NCI-H82 treated with DMSO at 0.1 percent for 48 hours (cell line): ENCODE data around the gene SEMA3C.

Experiments
- DNase-seq: peaks from one replicate; lab custom pipeline; 2025; ENCODE audit not compliant: unreplicated experiment; lab: John Stamatoyannopoulos, UW

SEMA3C gene

DNA sequence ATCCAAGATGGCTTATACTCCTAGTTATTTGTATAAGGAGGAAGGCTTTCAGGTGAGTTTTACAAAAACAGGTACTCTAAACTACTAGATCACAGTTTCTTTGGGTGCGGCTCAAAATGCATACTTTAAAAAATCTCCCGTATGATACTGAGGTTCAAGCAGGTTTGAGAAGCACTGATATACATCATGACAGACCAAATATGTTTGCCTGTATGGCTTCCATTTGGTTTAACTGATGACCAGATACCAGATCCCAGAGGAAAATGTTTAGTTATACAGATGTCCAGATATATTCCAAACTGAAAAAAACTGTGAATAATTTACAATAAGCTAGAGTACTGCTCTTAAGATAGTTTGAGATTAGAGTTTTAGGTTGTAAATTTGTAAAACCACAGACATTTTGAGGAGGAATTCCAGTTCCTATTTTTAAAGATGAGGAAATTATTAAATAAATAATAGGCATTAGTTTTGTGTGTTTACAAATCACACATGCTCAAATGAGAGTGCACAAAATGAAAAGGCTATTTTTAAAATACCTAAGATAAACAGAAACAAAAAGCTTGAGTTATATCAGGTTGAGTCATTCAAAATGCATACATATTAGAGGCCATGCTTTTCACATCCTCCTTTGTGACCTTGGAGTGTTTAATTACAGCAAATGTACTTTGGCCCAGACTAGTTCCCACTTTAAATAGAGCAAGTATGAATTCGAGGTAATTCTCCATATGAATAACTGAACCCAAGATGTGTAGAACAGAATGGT lies 60.5 kb downstream of the SEMA3C start:
- DNase-seq = no peak

DNA sequence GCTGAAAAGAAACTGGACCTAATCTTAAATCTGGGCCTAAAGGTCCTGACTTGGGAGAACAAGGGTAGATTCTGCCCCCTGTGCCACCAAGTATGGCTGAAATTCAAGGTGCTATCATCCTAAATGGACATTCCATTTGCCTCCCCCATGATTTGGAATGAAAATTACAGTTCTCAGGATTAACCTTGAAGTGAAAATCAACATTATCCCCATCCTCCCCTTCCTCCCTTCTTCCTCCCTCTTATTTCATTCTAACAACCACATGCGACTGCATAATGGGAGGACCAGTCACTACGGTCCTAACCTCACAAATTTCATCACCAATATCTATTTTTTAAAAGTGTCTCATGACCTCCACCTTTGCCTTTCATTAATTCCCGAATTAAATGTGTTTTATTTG lies 62.1 kb downstream of the SEMA3C start:
- no peak for DNase-seq

DNA sequence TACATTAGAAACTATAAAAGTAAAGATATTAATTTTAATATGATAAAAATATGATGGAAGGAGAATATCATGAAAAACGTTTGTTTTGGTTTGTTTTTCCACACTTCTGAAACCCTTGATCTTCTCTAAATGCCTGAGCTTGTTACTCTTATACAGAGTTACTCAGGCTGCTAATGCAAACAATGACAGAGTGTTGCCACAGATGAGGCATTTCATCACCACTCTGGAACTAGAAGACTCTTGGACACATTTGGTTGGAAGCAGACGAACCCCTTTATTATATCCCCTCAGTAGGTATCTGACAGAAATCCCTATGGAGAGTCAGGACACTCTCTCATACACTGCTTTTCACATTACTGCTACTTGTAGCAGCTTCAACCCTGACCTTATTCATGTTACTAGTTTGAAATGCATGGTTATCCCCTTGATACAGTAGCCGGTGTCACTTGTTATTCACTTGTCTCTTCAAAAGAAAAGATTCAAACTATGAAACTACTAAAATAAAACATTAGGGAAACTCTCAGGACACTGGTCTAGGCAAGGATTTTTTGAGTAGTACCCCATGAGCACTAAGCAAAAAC lies 66.9 kb downstream of the SEMA3C start:
- DNase-seq = no peak

DNA sequence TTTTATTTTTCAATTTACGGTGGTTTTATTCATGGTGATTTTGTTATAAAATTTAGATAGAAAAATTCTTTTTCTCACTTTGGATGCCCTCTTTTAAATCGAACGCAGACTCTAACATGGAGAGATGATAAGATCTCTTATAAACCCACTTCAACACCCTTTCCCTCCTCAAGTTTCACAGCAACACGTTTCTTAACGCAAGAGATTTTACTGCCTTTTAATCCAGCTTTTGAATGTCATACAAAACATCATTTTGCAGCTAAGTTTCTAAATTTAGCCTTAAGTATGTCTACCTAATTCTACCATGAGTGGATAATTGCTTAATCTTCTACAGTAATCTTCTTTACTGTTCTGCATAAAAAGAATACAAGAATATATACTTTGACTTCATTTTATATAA lies 70.0 kb downstream of the SEMA3C start:
- peak; percentile 92 for DNase-seq

DNA sequence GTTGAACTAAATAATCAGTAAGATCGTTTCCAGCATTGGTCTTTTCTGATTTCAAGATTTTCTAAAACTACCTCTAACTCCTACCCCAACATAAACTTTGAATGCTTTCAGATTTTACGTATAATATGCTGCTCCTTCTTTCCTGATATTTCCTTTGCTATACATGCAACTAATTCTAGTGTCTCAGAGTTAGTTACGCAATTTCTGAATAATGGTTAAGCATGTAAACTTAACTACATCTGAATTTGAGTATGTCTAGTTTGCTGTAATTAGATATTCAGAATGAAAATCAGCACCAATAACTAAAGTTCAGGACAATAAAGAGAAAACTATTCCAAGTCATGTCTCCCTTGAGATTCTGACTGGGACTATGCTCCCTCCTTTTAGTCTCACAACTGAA lies 71.0 kb downstream of the SEMA3C start:
- no peak for DNase-seq

DNA sequence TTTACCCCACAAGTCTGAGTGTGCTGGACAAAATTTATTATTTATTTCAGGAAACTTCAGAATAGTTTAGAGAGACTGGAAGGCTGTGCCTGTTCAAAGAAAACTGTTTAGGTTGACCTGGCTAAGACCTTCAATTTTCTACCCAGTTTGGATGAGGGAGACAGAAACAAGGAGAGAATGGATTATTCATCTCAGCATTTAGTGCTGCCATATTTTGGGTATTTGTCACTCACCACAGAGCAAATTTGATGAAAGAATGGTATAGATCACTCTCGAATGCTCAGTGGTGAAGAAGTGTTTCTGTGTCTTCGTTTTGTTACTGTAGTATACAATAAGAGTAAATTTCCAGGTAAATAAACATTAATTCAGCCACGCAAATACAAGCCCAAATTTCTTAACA lies 71.8 kb downstream of the SEMA3C start:
- no peak for DNase-seq

DNA sequence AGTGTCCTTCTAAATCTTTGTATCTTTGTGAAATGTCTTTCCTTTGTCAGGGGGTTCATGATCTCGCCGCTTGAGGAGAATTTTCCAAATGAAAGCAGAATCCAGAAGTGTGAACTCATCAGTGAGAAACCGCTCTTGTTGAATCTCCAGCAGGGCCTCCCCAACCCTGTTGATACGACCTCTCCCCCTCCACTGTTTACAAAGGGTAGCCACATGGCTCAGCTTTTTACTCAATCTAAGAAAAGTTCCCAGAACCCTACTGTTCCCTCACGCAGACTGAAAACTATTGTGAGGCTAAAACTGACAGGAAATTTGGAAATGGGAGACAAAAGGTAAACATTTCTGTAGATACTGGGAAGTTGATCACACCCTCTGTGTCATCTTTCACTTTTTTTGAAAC lies 73.9 kb downstream of the SEMA3C start:
- no peak for DNase-seq

DNA sequence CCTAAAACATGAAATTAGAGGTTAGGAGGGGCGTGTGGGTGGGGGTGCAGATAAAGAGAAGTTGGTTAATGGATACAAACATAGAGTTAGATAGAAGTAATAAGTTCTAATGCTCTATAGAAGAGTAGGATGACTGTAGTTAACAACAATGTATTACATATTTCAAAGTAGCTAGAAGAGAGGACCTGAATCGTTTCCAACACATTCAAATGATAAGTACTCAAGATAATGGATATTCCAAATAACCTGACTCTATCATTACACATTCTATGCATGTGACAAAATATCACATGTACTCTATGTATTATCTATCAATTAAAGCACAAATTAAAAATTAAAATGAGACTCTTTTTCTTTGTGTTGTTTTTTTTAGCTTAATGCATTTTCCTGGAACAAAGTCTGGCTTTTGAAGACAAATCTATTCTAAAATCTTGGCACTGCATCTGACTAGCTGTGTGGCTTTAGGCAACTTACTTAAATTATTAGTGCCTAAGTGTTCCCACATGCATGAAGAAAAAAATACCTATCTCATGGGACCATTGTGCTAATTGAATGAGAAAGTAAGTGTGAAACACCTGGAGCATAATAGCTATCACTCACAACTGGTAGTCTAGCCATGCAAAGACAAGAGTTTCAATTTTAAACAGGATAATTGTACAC lies 75.7 kb downstream of the SEMA3C start:
- no peak for DNase-seq

DNA sequence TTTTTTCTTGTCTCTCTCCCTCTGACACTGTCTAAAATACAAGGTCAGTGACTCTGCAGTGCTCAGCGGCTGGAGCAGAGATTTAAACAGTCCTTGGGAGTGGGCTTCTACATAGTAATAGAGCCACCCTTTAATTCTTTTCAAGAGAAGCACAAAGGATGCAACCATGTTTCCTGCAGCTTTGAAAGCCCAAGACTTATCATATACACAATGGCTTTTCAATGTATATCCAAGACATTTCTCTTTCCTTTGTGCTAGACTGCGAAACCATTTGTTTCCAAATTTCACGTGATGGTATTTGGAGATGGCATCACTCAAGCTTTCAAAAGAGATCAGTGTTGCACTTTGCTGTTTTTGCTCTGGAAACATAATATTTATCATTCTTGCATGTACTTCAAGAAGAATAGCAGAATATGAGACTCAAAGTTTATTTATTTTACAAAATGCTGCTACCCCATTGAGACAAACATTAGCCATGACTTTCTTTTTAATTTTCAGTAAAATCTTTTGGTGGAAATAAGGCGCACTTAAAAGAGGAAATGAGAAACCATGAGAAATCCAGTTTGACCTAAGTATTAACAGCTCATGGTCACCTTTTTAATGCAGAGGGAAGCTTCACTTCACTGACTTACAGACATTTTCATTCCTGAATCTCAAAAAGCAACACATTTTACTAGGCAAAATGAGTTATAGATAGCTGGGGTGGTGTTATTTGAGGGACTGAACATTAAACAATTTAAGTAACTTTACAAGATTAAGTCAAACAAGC lies 76.6 kb downstream of the SEMA3C start:
- no peak for DNase-seq

DNA sequence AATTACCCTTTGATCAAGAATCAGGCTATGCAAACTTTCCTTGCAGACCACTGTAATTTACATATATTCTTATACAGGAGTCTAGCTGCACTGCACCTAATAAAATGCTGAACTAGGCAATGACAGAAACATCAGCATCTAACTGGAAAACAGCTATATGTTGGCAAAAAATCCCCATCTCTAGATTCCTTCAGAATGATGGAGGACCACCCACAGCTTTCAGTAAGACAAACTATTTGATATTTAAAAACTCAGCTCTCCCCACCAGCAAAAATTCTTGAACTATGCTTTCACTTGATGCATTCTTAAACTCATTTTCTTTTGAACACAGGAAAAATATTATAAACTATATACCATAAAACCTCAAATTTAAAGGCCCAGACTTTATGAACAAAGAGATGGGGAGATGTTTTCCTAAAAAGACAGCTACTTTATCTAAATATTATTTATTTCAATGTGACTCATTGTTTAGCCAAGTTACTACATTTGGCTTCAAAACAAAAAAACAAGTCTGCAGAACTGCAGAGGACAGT lies 77.4 kb downstream of the SEMA3C start:
- no peak for DNase-seq

DNA sequence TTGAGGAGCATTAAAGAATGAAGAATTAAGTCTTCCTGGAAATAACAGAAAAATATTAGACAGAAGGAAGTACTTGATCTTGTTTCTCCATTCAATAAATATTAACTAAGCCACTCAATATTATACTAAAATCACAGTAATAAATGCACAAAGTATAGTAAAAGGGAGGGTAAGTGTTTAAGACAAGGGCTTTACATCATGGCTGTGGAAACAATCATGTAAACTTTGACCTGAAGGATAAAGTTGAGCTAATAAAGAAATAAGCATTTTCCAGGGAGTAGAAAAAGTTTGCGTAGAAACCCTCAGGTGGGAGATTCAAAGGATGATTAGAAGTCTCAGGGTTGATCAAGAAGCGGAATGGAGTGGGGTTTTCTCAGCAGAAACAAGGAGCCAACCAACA lies 78.2 kb downstream of the SEMA3C start:
- no peak for DNase-seq

DNA sequence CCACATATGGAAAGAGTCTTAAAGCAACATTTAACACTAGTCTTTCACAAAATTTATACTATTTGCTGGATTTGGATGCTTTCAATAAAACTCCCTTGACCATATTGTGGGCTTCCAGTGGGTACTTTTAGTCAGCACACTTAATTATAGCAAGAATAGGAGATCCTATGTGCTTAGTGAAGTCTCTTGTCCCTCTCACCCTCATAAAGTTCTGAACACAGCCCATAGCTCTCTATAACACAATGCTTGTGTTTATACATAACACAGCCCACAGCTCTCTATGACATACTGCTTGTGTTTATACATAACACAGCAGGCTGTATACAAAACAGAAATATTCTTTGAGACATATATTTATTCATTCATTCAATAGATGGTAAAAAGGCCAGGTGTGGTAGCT lies 79.0 kb downstream of the SEMA3C start:
- no peak for DNase-seq

DNA sequence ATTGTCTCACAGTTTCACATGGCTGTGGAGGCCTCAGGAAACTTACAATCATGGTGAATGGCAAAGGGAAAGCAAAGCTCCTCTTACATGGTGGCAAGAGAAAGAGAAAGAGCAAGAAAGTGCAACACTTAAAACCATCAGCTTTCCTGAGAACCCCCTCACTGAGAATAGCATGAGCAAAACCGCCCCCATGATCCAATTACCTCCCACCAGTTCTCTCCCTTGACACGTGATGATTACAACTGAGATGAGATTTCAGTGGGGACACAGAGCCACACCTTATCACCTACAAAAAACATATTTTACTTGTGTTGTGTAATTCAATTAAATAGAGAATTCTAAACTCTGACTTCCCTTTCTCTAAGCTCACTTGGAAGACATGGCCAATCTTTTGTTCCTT lies 80.2 kb downstream of the SEMA3C start:
- peak; percentile 37 for DNase-seq

DNA sequence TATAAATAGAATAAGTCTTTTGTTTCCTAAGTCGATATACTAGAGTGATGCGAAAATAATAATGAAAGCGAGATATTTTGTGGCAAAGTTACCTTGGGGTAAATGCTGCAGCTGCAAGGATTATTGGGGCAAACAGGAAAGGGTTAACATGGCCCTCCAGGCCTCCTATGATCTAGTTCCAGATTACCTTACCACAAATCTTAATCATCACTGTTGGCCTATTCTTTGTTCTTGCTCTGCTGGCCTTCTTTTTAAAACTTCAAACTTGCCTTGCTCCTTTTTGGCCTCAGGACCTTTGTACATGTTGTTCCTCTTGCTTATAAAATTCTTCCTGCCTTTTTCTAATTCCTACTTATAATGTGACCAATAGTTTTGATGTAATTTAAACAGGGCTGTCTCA lies 81.5 kb downstream of the SEMA3C start:
- no peak for DNase-seq

DNA sequence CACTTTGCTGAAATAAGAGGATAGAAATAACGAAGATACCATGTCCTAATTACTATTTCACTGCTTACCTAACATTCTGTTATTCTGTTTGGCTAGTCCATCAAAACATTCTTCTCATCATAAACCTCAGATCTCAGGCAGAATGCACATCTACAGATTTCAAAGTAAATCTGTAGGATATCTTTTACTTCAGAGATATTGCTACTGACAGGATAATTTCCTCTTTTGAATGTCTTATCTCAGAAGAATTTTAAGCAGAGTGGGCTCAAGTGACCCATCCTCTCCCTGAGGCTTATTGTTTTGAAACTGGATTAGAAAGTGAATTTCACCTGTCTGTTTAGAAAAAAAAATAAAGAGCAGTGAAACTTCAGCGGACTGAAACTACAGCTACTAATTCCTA lies 83.6 kb downstream of the SEMA3C start:
- peak; percentile 25 for DNase-seq

DNA sequence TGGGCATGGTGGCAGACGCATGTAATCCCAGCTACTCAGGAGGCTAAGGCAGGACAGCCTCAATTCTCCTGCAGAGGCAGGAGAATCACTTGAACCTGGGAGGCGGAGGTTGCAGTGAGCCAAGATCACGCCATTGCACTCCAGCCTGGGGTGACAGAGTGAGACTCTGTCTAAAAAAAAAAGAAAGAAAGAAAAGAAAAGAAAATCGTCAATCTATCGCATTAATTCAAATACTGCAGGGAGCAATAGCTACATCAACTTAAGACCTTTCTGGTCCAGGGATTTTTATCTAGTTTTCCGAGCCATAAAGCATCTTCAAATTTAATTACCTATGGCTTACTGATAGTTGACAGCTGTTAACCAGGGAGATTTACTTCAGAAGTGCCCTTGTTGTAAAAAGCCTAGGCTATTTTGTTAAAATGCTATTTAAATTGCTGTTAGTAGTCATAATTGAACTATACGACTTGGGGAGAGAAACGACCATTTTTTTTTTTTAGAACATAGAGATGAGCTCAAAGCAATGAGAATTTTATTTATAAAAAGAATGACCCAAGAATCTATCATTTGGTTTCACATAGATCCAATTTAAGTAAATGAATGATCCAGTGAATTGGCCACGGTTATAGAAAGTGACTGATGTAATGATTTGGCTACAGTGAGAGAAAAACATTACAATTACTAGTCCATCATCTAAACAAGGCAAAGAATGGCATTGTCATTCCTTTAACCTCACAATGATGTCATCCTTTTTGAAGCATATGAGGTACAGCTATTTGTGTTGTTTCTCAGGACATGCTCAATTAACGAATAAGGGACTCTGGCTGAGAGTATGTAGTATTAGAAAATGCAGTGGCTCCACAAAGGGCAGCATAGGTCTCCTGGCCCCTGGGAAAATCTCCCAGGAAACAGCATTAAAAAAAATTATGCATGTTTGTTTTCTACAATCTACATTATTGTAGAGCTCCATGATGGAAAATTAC lies 85.3 kb downstream of the SEMA3C start:
- DNase-seq = peak; percentile 94

DNA sequence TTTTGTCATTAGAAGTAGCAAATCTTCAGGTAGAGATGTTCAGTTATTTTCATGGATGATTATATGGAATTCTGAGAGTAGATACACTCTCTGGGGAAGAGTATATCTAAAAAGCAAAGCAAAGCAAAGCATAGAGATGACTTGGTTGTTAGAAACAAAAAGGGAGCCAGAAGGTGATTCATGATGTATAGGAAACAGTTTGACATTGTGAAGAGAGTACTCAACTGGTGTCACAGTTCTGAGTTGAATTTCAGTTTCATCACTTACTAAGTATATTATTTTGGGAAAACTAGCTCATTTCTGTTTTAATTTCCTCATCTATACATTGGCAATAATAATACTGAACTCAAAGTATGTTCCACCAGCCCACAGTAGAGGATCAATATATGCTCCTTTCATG lies 86.8 kb downstream of the SEMA3C start:
- no peak for DNase-seq

DNA sequence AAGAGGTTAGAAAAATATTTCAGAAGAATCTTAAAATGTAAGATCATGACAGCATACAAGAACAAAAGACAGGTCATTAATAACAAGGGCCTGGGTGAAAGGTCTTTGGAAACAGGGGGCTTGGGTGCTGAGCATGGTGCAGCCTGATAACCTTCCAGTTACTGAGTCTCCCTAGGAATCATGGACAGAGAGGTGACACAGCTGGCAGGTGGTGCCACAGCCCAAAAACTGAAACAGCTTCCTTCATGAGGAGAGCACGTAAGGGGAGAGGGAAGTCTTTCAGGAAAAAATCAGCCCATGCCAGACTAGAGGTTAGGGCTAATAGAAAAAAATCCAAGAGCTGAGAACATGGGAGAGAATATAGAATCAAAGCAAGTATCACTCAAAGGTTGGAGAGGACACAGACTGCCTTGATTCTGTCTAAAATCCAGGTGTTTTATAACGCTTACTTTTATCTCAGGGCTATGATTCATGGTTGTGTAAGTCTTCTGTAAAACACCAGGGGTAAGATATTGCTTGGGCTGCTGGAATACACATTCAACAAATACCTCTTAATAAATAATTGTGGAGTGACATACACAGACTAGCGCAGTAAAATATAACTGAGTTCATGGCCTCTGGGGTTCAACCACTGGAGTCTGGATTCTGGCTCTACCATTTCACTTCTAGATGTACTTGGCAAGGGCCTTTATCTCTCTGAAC lies 88.1 kb downstream of the SEMA3C start:
- no peak for DNase-seq

DNA sequence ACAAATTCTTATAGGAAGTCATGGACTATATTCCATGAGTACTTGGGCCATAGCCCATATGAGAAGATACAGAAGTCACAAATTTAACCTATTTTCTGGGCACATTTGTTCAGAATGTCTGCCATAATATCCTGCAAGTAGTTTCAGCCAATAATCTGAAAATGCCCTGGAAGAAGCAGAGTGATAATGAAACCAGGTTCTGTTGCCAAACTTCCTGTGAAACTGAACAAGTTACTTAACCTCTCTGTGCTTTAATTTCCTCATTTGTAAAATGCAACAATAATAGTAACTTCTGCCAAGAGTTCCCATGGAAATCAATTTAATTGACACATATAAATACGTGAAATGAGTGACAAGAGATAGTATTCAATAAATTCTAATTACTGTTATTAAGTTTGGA lies 88.8 kb downstream of the SEMA3C start:
- no peak for DNase-seq

DNA sequence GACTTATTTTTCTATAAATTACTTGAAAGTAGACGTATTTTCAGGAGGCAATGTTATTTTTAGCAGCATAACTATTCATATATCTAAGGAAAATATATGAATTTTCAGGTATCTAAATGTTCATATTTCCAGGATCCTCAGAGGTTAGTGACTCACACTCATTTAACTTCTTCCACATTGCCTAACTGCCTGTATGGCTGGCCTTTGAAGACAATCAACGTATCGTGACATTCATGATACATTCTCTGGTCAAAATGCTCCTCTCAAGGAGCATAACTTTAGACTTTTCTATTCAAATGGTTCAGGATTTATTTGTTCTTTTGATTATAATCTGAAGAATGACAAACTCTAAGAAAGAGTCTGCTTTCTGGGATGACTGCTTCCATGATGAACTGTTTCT lies 89.3 kb downstream of the SEMA3C start:
- no peak for DNase-seq
